ENCODE results near the gene FBLL1.

GRCh38 chr5:168568738-168569137, 39.6 kb downstream of the FBLL1 start:
- TF ChIP-seq TAF1 (IDR thresholded peaks at IDR 0.05; ENCODE audit: borderline replicate concordance, insufficient read depth, low read length) (no peak), SIN3A (IDR thresholded peaks at IDR 0.05; ENCODE audit: borderline replicate concordance, insufficient read depth, low read length) (no peak), REST (IDR thresholded peaks at IDR 0.05; ENCODE audit: insufficient read depth in 1 of 2, low read depth in 2 of 2, low read length in 2 of 2) (no peak)
